ENCODE data around the gene TNPO3.

The TNPO3 gene

DNA sequence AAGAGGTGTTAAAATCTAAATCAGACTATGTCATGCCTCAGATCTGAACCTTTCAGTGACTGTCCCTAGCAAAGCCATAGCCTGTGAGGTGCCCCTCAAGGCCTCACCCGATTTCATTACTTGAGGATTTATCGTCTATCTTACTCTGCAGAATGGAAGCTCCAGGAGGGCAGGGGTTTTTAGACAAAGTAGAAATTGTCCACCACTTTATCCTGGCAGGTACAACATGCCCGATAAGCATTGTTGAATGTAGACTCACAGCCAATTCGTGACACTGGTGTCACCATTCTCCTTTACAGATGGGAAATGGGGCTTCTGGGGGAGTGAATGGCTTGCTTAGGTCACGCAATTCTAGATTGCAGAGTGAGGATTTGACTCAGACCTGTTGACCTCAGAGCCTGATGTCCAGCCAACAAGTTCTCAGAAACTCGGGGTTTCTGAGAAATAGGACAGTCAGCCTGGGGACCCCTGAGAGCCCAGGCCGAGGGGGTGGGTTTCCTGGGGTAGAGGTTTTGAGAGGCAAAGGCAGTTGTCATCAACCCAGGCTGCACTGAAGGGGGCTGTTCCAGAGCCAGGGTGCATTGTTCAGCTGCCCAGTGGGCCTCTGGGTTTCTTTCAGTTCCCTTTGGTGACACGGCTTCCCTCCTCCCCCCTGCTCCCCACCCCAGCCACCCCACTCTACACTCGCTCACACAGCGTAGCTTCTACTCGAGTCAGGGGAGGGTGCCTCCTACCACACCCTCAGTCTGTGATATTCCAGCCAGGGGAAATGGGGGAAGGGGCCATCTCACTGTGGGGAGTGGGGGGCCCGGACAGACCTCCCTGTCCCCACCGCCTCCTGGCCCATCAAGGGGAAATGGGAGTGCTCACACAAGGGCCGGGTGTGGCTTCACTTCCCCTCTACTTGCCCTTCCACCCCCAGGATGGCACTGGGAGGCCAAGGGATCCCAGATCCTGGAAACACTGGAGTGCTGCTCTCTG lies 120.3 kb downstream of the TNPO3 start:
- peak overlapping the region; percentile 33 for H3K4me3 ChIP-seq (ENCODE audit: low read depth, low read length)
- TF ChIP-seq, protein P1, sequence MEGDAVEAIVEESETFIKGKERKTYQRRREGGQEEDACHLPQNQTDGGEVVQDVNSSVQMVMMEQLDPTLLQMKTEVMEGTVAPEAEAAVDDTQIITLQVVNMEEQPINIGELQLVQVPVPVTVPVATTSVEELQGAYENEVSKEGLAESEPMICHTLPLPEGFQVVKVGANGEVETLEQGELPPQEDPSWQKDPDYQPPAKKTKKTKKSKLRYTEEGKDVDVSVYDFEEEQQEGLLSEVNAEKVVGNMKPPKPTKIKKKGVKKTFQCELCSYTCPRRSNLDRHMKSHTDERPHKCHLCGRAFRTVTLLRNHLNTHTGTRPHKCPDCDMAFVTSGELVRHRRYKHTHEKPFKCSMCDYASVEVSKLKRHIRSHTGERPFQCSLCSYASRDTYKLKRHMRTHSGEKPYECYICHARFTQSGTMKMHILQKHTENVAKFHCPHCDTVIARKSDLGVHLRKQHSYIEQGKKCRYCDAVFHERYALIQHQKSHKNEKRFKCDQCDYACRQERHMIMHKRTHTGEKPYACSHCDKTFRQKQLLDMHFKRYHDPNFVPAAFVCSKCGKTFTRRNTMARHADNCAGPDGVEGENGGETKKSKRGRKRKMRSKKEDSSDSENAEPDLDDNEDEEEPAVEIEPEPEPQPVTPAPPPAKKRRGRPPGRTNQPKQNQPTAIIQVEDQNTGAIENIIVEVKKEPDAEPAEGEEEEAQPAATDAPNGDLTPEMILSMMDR (IDR thresholded peaks at IDR 0.05; ENCODE audit: borderline replicate concordance, insufficient read depth, low read depth, low read length): no peak

DNA sequence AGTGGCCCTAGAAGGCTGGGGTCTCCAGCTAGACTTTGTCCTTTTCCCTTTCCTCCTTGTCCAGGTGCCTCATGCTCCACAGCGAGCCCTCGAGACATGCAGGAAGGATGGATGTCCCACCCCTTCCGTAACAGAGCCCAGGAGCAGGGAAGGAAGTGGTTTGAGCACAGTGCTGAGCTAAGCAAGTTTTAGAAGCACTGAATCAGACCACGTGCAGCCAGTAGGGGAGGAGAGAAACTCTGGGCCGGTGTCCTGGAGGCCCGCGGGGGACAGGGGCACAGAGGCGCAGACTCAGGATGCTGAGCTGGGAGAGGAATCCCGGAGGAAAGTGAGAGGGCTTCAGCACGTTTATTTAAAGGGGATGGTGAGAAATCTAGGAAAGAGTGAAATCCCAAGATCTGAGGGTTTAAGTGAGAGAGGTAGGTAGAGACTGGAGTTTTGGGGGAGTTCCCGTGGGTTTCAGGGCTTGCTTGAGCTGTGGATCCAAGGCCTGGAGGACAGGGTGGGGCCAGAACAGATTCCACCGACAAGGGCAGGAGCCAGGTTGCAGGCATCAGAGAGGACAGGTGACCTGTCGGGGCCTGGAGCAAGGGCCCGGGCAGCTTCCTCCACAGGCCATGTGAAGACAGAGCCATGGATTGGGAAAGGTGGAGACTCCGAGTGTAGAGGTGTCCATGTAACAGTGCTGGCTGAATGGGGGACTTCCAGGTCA lies 121.6 kb downstream of the TNPO3 start:
- TF ChIP-seq, protein P1 (IDR thresholded peaks at IDR 0.05; ENCODE audit: borderline replicate concordance, insufficient read depth, low read depth, low read length): 0 out of 2 replicates have a peak, but pooled peaks have one; percentile 7
- H3K4me3 ChIP-seq (ENCODE audit: low read depth, low read length): no peak overlapping the region

DNA sequence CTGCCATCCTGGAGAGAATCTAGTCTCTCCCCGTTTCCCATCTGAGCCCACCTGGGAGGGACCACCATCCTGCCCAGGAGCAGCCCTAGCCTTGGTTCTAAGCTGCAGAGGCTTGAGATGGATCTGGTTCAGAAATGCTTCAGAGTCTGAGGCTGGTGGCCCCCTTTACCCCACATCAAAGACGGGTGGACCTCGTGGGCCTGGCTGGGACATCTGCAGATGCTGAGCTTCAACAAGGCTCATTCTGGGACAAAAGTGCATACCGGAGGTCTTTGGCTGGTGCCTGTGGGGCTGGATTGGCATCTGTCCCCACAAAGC lies 122.1 kb downstream of the TNPO3 start:
- H3K4me3 ChIP-seq (ENCODE audit: low read depth, low read length): no peak overlapping the region
- TF ChIP-seq, protein P1 (IDR thresholded peaks at IDR 0.05; ENCODE audit: borderline replicate concordance, insufficient read depth, low read depth, low read length): no peak

DNA sequence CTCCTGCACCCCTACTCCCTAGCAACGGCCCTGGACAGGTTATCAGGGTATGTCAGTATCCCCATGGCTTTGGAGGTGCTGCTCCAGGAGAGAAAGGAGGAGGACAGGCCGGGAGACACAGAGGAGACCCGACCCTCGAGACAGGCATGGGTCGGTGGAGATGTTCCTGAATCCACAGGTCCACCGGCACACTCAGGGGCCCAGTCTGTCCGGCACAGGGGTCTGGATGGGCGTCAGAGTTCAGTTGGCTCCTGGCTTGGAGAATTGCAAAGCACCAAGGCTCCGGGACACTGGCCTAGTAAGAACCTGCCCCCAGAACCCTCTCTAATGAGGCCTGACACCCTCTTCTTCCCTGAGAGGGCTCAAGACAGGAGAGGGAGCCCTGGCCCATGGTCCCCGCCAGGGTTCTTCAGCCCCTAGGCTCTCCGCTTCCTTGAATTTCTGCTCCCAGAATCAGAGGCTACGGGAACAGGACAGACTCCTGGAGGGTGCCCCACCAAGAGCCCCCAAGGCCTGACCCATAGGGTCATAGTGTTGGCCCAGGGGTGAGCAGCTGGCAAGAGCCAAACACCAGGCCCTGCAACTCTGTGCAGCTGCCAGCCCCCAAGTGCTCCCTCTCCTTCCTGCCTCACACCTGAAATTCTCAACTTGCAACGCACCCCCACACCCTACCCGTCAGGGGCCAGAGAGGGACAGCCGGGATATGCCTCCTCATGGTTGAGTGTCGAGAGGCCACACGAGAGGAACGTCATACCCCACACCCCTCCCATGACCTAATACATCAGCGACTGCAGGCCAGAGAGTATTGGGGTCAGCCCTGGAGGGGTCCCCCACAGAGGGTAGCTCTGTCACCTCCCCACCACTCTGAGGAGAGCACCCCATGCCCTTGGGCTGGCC lies 122.7 kb downstream of the TNPO3 start:
- no peak overlapping the region for H3K4me3 ChIP-seq (ENCODE audit: low read depth, low read length)
- TF ChIP-seq, protein P1 (IDR thresholded peaks at IDR 0.05; ENCODE audit: borderline replicate concordance, insufficient read depth, low read depth, low read length): no peak

DNA sequence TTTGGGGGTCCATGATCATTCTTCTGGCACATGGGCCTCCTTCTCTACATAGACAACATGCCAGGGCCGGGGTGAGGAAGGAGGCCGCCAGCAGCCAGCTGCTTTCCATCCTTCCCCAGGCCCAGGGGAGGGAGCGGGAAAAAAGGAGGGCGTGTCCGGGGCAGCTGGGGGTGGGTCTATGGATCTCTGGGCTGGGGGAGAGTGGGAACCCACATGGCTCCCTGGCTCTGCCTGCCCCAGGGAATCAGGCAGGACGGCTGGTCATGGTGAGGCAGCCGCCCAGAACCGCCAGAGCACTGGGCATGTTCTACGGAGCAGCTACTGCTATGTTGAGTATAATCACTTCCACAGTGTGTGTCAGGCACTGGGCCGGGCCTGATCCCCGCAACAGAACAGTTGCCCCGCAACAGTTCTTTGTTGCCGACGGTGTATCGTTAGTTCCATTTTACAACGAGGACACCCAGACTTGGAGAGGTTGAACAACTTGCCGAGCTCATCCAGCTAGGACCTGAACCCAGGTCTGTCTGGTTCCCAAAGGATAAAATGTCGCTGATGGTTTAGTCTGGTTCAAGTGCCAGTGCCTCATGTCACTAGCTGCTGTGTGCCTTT lies 123.6 kb downstream of the TNPO3 start:
- TF ChIP-seq, protein P1 (IDR thresholded peaks at IDR 0.05; ENCODE audit: borderline replicate concordance, insufficient read depth, low read depth, low read length): no peak
- no peak overlapping the region for H3K4me3 ChIP-seq (ENCODE audit: low read depth, low read length)

Measured in GM12875 (cell line).